Measurements from ENCODE around the gene FUOM.
"Not testable (repeated sequence)": the region's sequence is repeated elsewhere in the genome, so short reads cannot be mapped to it uniquely, and the experiment has no call there.

Gene FUOM

DNA sequence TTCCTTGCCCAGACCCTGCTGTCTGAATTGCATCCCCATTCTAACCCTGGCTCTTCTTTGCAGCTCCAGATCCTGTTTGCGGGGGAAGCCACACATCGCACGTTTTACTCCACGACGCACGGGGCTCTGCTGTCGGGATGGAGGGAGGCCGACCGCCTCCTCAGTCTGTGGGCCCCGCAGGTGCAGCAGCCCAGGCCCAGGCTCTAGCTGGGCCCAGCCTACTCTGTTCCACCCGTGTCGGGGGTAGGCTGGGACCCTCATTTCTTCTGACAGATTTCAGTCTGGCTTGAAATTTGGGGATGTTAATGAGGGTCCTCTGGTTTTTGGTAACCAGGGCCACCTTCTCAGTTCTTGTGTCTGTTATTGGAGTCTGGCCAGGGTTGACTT lies 33.4 kb upstream of the FUOM start:
- peaks cover 4% of the 10 kb centered on the region for H3K36me3 ChIP-seq (ENCODE audit: control insufficient read depth, insufficient read depth, low read length)

DNA sequence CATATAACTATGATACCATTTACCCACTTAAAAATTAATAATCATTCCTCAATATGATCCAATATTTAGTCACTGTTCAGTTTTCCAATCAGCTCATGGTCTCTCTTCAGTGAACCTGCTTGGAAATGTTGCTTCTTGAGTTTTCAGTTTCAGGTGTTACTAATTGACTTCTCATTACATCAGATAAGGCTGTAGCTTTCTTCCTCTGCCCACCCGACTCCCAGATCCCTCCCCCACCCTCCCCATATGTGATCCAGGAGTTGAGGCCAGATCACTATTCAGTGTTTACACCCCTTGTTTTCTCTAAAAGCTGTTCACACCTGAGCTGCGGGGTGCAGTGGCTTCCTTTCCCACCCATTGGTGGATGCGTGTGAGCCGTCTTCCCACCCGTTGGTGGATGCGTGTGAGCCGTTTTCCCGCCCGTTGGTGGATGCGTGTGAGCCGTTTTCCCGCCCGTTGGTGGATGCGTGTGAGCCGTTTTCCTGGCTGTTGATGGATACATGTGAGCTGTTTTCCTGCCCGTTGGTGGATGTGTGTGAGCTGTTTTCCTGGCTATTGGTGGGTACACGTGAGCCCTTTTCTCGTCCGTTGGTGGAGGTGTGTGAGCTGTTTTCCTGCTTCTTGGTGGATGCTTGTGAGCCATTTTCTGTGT lies 32.9 kb upstream of the FUOM start:
- peak; percentile 61 for DNase-seq (ENCODE audit: extremely low read depth, insufficient read length)
- no peak for TF ChIP-seq CTCF (IDR thresholded peaks at IDR 0.05; ENCODE audit: insufficient read depth, low read length, poor library complexity, severe bottlenecking)
- peak overlapping the region; percentile 67 for H3K4me3 ChIP-seq (replicated peaks; ENCODE audit: low read depth, low read length)
- H3K27me3 ChIP-seq (replicated peaks; ENCODE audit: control insufficient read depth, insufficient read depth, low read length): no peaks in the 10 kb centered on the region
- H3K36me3 ChIP-seq (ENCODE audit: control insufficient read depth, insufficient read depth, low read length): no peaks in the 10 kb centered on the region; the same call in 1 of the 2 replicates

More for the DNA sequence above, 33.4 kb upstream of the FUOM start:
- Histone ChIP-seq H3K27me3 (replicated peaks; ENCODE audit: control insufficient read depth, insufficient read depth, low read length) (no peaks in the 10 kb centered on the region), H3K4me3 (replicated peaks; ENCODE audit: low read depth, low read length) (peak overlapping the region; percentile 39)
- no peak for TF ChIP-seq CTCF (IDR thresholded peaks at IDR 0.05; ENCODE audit: insufficient read depth, low read length, poor library complexity, severe bottlenecking)
- DNase-seq (ENCODE audit: extremely low read depth, insufficient read length): no peak

DNA sequence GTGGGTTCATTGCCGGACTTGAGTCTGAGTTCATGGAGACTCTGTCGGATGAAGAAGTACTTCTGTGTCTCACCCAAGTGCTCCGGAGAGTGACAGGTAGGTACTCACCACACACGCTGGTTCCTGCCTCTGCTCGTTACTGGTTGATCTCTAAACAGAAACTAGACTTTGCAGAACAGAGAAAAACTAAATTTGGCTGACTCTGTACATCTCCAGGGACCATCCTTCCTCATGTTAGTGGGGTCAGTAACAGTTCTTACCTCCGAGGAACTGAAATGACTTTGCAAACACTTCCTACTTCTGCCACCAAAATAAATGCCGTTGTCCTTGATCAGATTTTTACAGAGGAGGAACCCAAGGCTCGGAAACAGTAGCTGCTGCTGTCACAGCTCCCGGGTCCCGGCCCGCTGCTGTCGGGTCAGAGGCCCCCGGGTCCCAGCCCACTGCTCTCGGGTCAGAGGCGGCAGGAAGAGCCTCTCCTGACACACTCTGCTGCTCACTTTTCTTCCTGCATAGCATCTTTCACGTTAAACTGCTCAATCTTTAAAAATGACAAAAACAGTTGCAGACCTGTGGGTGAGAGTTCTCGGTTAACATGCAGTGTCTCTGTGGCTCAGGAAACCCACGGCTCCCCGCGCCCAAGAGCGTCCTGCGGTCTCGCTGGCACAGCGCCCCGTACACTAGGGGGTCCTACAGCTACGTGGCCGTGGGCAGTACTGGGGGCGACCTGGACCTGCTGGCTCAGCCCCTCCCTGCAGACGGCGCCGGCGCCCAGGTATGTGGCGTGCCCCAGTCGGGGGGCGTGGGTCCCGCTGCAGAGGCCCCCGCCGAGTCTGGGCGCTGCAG lies 31.4 kb upstream of the FUOM start:
- Histone ChIP-seq H3K4me3 (replicated peaks; ENCODE audit: low read depth, low read length) (peak overlapping the region; percentile 67), H3K27me3 (replicated peaks; ENCODE audit: control insufficient read depth, insufficient read depth, low read length) (no peaks in the 10 kb centered on the region), H3K36me3 (ENCODE audit: control insufficient read depth, insufficient read depth, low read length) (no peaks in the 10 kb centered on the region; the same call in none of the 2 replicates)
- no peak for TF ChIP-seq CTCF (IDR thresholded peaks at IDR 0.05; ENCODE audit: insufficient read depth, low read length, poor library complexity, severe bottlenecking)
- DNase-seq (ENCODE audit: extremely low read depth, insufficient read length): peak; percentile 82

GRCh38 chr10:133388236-133388972 lies 30.6 kb upstream of the FUOM start:
- Histone ChIP-seq H3K4me3 (replicated peaks; ENCODE audit: low read depth, low read length) (peak overlapping the region; percentile 63), H3K36me3 (ENCODE audit: control insufficient read depth, insufficient read depth, low read length) (peaks cover 1% of the 10 kb centered on the region), H3K27me3 (replicated peaks; ENCODE audit: control insufficient read depth, insufficient read depth, low read length) (no peaks in the 10 kb centered on the region)
- TF ChIP-seq CTCF (IDR thresholded peaks at IDR 0.05; ENCODE audit: insufficient read depth, low read length, poor library complexity, severe bottlenecking): no peak
- DNase-seq (ENCODE audit: extremely low read depth, insufficient read length): peak; percentile 69

DNA sequence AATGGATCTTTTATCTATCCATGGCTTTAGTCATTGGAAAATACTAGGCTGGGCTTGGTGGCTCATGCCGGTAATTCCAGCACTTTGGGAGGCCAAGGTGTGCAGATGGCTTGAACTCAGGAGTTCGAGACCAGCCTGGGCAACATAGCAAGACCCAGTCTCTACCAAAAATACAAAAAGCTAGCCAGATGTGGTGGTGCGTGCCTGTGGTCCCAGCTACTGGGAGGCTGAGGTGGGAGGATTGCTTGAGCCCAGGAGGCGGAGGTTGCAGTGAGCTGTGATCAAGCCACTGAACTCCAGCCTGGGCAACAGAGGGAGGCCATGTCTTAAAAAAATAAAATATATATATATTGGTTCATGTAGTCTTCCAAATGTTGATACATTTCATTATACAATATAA lies 29.1 kb upstream of the FUOM start:
- not testable (repeated sequence) for H3K36me3 ChIP-seq (ENCODE audit: control insufficient read depth, insufficient read depth, low read length); H3K27me3 ChIP-seq (replicated peaks; ENCODE audit: control insufficient read depth, insufficient read depth, low read length)

DNA sequence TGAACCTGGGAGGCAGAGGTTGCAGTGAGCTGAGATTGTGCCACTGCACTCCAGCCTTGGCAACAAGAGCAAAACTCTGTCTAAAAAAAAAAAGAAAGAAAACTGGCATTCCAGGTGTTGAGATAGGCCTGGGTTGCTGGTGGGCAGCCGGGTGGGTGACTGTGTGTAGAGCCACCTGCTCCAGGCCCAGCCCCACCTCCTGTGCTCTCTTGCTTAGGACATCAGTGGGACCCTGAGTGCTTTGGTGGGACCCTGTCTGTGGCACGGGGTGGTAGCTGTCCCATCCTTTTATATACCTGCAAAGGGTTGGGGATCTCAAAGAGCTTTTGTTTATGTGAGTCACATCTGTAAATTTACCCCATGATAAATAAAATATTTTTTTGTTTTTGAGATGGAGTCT lies 27.4 kb upstream of the FUOM start:
- Histone ChIP-seq H3K36me3 (ENCODE audit: control insufficient read depth, insufficient read depth, low read length) (peaks cover 3% of the 10 kb centered on the region), H3K4me3 (replicated peaks; ENCODE audit: low read depth, low read length) (no peak overlapping the region)
- TF ChIP-seq CTCF (IDR thresholded peaks at IDR 0.05; ENCODE audit: insufficient read depth, low read length, poor library complexity, severe bottlenecking): no peak

More for the DNA sequence above, 29.1 kb upstream of the FUOM start:
- H3K4me3 ChIP-seq (replicated peaks; ENCODE audit: low read depth, low read length); DNase-seq (ENCODE audit: extremely low read depth, insufficient read length): not testable (repeated sequence)

More for the DNA sequence above, 27.4 kb upstream of the FUOM start:
- no peaks in the 10 kb centered on the region for H3K27me3 ChIP-seq (replicated peaks; ENCODE audit: control insufficient read depth, insufficient read depth, low read length)
- DNase-seq (ENCODE audit: extremely low read depth, insufficient read length): no peak

Measured in GM06990 (cell line).